ENCODE results near the gene FTO.

Gene FTO

GRCh38 chr16:53967572-53967971 is 263.6 kb downstream of the FTO start:
- DNase-seq (ENCODE audit: low read depth): no peak
- TF ChIP-seq, protein P1, sequence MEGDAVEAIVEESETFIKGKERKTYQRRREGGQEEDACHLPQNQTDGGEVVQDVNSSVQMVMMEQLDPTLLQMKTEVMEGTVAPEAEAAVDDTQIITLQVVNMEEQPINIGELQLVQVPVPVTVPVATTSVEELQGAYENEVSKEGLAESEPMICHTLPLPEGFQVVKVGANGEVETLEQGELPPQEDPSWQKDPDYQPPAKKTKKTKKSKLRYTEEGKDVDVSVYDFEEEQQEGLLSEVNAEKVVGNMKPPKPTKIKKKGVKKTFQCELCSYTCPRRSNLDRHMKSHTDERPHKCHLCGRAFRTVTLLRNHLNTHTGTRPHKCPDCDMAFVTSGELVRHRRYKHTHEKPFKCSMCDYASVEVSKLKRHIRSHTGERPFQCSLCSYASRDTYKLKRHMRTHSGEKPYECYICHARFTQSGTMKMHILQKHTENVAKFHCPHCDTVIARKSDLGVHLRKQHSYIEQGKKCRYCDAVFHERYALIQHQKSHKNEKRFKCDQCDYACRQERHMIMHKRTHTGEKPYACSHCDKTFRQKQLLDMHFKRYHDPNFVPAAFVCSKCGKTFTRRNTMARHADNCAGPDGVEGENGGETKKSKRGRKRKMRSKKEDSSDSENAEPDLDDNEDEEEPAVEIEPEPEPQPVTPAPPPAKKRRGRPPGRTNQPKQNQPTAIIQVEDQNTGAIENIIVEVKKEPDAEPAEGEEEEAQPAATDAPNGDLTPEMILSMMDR (IDR thresholded peaks at IDR 0.05; ENCODE audit: low read depth, low read length, missing control alignments): no peak
- H3K4me3 ChIP-seq (ENCODE audit: low read depth, low read length): no peak overlapping the region

GRCh38 chr16:53968454-53968853 is 264.5 kb downstream of the FTO start:
- TF ChIP-seq, protein P1 (IDR thresholded peaks at IDR 0.05; ENCODE audit: low read depth, low read length, missing control alignments): no peak
- DNase-seq (ENCODE audit: low read depth): no peak
- H3K4me3 ChIP-seq (ENCODE audit: low read depth, low read length): no peak overlapping the region

GRCh38 chr16:53968896-53969295 is 264.9 kb downstream of the FTO start:
- DNase-seq (ENCODE audit: low read depth): no peak
- TF ChIP-seq, protein P1 (IDR thresholded peaks at IDR 0.05; ENCODE audit: low read depth, low read length, missing control alignments): no peak
- no peak overlapping the region for H3K4me3 ChIP-seq (ENCODE audit: low read depth, low read length)

- no peak for DNase-seq (ENCODE audit: low read depth)
- TF ChIP-seq, protein P1 (IDR thresholded peaks at IDR 0.05; ENCODE audit: low read depth, low read length, missing control alignments): no peak
Measured at GRCh38 chr16:53971616-53972015, 267.7 kb downstream of the FTO start.

DNA sequence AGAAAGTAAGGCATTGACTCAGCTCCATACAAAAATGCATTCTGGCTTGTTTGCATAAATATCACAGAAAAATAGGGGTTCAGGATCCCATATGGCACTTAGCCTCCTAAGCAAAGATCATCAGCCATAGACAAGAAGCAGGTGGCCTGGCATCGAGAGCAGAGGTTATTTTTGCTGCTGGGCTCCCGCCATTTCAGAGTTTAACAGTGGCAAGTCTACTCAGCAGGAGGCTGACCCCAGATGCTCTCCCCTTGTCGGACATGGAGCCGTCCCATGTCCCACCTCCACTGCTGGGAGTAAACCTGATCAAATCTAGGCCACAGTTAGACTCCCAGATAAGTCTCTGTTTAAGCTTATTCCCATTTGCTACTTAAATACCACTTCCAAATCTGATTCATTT is 269.1 kb downstream of the FTO start:
- TF ChIP-seq, protein P1 (IDR thresholded peaks at IDR 0.05; ENCODE audit: low read depth, low read length, missing control alignments): no peak
- H3K4me3 ChIP-seq (ENCODE audit: low read depth, low read length): no peak overlapping the region
- no peak for DNase-seq (ENCODE audit: low read depth)

More at GRCh38 chr16:53971616-53972015, 267.7 kb downstream of the FTO start:
- no peak overlapping the region for H3K4me3 ChIP-seq (ENCODE audit: low read depth, low read length)

DNA sequence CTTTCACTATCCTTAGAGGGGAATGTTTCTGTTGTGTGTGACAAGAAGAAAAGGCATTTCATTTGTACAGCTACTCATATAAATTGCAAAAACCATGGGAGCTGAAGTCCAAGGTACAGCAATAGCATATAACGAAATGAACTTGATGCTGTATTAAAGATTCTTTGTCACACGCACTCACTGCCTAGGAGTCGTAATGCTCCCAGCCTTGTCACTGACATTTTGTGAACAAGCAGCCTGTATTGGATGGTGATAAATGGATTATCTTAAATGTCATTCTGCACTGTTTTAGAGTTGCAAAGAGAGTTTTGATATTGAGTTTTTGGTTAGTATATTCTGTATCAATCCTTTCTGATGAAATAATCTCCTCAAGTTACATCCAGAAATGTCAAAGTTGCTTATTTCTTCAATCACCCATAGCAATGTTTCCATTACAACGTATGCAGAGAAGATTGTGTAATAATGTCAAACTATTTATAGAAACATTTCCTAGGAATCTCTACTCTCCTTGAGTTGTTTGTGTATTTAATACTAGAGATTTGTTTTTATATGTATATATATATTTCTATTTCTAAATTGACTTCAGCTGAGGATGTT is 270.6 kb downstream of the FTO start:
- no peak for DNase-seq (ENCODE audit: low read depth)
- TF ChIP-seq, protein P1 (IDR thresholded peaks at IDR 0.05; ENCODE audit: low read depth, low read length, missing control alignments): no peak
- no peak overlapping the region for H3K4me3 ChIP-seq (ENCODE audit: low read depth, low read length)

- TF ChIP-seq, protein P1 (IDR thresholded peaks at IDR 0.05; ENCODE audit: low read depth, low read length, missing control alignments): no peak
- H3K4me3 ChIP-seq (ENCODE audit: low read depth, low read length): no peak overlapping the region
- no peak for DNase-seq (ENCODE audit: low read depth)
Measured at GRCh38 chr16:53980675-53981074, 276.7 kb downstream of the FTO start.
